ENCODE measurements around the gene ENTPD1.
"Not testable (repeated sequence)": the region's sequence is repeated elsewhere in the genome, so short reads cannot be mapped to it uniquely, and the experiment has no call there.

Gene ENTPD1

DNA sequence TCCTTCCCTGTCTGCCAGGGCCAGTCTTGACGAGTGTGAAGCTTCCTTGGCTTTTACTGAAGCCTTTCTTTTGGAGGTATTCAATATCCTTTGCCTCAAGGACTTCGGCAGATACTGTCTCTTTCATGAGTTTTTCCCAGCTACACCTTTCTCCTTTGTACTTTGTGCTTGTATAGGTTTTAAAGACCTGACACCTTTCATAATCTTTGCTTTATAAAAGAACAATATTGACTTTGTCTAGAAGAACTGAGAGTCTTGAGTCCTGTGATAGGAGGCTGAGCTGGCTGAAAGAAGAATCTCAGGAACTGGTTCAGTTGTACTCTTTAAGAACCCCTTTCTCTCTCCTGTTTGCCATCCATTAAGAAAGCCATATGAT, 110.5 kb downstream of the ENTPD1 start:
- DNase-seq (ENCODE audit: low read depth in 3 of 3), result no peak

DNA sequence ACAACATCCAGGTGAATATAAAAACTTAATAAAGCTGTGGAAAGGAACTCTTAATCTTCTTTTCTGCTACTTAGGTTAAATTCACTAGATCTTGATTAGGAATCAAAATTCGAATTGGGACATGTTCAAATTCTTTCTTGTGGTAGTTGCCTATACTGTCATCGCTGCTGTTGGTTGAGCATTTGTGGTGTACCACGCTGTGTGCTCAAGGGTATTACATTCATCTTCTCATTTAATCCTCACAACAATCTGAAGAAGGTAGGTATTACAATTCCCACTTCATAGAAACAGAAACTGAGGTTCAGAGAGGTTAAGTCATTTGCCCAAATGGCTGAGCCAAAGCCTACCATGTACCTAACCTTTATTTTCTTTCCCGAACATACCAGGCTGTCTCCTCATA, 111.9 kb downstream of the ENTPD1 start:
- no peak for DNase-seq (ENCODE audit: low read depth in 3 of 3)

DNA sequence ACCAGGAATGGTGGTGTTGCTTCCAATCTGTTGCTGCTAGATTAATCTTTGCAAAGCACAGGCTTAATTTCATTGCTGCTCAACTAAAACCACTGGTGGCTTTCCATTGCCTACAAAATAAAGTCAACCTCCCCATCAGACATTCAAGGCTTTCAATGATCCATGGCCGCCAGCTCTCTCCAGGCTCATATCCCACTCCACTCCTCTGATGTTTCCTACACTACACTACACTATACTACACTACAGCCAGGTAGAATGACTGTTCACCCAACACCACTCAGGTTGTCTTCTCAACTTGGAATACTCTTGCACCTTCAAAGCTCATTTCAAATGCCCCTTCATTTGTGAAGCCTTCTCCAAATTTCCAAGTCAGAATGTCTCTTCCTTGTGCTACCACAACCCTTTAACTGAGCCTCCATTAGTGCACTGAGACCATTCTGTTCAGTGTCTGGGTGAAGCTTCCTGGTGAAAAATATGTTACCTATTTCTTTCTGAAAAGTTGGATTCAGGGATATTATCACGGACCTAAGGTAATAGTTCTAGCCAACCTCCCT, 116.3 kb downstream of the ENTPD1 start:
- DNase-seq (ENCODE audit: low read depth in 3 of 3), result no peak

DNA sequence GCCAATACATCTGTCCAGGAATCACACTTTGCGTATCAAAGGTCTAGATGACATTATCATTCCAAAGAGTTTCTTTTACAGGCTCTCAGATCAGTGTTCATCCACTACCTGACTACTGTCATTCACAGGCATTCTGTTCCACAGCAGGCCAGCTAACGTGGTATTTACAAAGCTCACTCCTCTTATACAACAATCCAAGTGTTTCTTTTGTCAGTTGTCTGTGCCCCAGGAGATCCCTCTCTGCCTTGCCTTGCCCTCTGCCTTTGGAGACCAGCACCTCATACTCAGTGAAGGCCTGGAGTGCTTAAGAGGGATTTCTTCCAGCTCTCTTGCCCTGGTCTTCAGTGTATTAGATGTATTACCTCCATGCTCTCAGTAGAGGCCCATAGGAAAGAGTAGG, 117.2 kb downstream of the ENTPD1 start:
- DNase-seq (ENCODE audit: low read depth in 3 of 3), result no peak

DNA sequence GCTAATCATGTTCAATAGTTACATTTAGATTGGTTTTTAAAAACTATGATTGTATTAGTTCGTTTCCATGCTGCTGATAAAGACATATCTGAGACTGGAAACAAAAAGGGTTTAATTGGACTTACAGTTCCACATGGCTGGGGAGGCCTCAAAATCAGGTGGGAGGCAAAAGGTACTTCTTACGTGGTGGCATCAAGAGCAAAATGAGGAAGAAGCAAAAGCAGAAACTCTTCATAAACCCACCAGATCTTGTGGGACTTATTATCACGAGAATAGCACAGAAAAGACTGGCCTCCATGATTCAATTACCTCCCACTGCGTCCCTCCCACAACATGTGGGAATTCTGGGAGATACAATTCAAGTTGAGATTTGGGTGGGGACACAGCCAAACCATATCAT, 117.7 kb downstream of the ENTPD1 start:
- DNase-seq (ENCODE audit: low read depth in 3 of 3), result no peak

DNA sequence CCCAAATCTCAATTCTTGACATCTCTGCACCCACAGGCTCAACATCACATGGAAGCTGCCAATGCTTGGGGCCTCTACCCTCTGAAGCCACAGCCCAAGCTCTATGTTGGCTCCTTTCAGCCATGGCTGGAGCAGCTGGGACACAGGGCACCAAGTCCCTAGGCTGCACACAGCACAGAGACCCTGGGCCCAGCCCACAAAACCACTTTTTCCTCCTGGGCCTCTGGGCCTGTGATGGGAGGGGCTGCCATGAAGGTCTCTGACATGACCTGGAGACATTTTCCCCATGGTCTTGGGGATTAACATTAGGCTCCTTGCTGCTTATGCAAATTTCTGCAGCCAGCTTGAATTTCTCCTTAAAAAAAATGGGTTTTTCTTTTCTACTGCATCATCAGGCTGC, 118.8 kb downstream of the ENTPD1 start:
- not testable (repeated sequence) for DNase-seq (ENCODE audit: low read depth in 3 of 3)

DNA sequence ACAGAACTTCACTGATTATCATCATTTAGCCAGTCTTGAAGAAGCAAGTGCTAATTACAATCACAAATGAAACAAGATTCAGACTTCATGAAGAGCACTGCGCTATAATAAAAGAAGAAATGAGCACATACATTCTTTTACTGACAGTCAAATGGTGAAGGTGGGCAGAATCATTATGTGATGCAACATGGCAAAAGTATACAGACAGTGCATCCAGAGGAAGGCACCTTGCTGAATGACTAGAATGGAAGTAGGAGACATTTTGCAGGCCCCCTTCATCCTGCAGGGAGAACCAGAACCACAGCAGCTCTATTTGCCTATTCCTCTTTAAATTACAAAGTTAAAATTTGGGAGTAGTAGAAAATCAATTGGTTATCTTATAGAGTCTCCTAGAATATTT, 120.8 kb downstream of the ENTPD1 start:
- no peak for DNase-seq (ENCODE audit: low read depth in 3 of 3)

DNA sequence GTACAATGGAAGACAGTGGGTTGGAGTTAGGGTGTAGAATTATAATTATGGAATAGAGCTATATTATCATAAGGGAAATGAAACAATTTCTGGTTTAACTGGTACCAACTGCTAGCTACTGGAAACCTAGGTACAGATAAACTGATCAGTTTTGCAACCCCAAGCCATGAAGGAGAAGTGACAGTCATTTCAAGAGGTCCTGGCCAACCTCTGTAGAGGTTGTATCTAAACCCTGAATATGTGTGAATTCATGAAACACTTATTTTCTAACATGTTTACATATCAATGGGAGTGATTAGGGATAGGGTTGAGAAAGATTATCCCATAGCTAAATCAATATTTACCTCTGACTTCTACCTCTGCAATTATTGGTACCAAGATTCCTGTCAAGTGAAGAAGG, 121.9 kb downstream of the ENTPD1 start:
- DNase-seq (ENCODE audit: low read depth in 3 of 3), result no peak

DNA sequence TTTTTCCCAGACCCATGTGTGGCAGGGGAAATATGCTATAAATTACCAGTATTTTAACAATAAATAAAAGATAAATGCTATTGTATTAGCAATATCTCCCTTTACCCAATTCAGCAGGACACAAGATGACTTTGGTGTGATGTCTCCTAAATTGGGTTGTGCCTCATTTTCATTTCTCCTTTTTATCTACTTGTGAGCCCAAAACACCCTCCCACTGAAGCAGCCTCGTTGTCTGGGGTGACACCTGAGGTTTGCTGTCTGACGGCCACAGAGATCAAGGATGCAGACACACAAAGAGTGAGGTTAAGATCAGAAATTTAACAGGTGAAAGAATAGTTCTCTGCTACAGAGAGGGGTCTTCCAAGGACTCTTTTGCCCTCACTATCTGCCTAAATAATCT, 124.7 kb downstream of the ENTPD1 start:
- no peak for DNase-seq (ENCODE audit: low read depth in 3 of 3)

DNA sequence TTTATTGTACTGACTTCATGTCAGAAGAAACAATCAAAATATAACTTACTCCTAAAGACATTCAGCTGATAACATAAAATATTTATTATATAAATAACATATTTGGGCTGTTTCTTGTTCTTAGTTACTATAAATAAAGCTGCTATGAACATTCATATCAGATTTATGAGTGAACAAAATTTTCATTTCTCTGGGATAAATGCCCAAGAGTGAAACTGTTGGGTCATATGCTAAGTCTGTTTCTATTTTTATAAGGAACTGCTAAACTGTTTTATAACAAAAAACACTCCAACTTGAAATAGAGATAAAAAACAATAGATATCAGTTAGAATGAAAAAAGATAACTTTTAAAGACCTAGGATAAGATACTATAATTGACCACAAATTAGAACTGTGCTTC, 125.4 kb downstream of the ENTPD1 start:
- no peak for DNase-seq (ENCODE audit: low read depth in 3 of 3)

DNA sequence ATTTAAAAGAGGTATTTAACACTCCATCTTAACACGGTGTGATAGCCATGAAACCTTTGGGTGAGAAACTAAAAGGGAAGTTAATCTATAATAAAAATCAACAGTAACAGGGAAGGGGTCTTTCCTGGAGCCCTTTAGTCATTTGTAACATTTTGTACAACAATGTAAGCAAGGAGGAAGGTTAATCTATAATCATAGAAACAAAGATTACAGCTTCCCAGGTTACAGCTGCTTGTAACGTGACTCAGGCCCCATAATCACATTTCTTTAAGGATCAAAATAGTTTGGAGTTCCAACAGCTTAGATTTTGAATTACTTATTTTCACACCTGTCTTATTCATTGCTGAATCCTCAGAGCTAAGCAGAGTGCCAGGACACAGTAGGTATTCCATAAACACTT, 133.9 kb downstream of the ENTPD1 start:
- DNase-seq (ENCODE audit: low read depth in 3 of 3), result no peak

DNA sequence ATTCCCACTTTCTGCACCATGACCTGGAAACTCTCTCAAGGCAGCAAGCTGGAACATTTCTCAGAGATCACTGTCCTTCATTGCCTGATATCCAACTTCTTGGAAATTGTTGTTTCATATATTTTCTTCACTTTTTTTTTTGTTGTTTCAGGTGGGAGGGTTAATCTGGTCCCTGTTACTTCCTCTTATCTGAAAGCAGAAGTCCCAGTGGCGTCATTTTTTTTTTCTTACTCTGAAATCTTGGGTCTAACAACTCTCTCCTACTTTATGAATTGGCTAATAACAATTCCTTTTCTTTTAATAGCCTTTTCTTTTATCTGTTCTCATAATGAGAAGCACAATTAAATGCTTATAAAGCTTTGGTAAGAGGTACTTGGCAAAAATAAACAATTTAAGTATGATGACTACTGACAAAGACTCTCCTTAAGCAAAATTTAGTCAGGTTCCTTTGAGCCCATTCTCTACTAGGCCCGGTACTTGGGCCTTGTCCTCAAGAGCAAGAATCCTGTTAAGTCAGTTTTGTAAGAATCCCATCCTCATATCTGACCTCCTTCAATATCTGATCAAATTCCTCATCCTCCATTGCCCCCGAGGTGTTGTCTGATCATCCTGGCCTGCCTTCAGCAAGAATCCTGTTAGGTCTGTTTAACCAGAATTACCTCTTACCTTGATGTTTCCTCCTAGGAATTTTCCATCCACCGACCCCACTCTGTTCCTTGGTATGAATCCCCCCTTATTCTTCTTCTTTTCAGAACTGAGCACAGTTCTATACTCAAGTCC, 140.3 kb downstream of the ENTPD1 start:
- DNase-seq (ENCODE audit: low read depth in 3 of 3), result no peak

DNA sequence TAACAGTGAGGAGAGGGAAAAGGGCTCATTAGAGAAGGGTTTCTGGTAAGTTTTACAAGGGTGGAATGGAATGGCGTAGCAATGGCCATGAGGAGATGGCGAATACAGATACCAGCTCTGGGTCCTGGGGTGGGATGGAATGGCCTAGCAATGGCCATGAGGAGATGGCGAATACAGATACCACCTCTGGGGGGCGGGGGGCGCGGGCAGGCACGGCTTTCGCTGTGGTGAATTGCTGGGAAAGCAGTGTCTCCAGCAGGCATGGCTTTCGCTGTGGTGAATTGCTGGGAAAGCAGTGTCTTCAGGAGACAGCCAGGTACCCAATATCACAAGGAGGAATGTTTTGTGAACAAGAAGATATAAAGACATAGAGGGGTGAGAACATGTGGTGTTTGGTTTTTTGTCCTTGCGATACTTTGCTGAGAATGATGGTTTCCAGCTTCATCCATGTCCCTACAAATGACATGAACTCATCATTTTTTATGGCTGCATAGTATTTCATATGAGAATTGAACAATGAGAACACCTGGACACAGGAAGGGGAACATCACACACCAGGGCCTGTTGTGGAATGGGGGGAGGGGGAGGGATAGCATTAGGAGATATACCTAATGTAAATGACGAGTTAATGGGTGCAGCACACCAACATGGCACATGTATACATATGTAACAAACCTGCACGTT, 150.1 kb downstream of the ENTPD1 start:
- not testable (repeated sequence) for DNase-seq (ENCODE audit: low read depth in 3 of 3)

DNA sequence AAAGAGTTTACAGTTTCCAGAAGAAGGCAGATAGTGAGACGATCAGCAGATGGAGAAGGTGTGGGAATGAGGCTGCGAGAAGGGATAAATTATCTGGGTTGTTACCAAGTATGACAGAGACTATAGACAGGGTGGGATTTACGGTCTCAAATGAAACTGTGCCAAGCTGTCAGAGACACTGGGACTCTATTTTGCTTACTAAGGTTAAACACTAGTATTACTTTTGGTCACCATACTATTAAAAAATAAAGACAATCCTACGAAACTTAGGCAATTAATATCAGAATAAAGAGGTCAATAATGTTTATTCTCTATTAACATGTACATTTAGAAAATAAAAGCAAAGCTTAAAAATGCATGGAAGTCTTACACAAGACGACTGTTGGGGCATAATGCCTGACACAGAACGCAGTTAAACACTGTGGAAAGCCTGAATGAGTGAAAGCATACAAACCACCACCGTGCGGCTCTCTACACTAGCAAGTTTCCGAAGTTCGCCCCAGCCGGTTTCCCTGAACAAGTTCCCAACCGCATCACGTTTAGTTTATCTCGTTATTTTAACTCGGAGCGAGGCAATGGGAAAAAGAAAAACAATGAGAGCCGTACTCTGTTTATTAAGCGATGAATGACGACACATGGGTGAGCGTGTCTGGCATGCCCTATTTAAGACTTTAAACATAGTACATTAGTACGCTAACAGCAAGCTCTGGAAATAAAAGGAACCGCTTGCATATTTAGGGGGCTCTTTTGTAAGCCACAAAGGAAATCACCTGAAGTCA, 150.9 kb downstream of the ENTPD1 start:
- DNase-seq (ENCODE audit: low read depth in 3 of 3), result peak in 2 of 3 experiments; percentile 5 to 45

DNA sequence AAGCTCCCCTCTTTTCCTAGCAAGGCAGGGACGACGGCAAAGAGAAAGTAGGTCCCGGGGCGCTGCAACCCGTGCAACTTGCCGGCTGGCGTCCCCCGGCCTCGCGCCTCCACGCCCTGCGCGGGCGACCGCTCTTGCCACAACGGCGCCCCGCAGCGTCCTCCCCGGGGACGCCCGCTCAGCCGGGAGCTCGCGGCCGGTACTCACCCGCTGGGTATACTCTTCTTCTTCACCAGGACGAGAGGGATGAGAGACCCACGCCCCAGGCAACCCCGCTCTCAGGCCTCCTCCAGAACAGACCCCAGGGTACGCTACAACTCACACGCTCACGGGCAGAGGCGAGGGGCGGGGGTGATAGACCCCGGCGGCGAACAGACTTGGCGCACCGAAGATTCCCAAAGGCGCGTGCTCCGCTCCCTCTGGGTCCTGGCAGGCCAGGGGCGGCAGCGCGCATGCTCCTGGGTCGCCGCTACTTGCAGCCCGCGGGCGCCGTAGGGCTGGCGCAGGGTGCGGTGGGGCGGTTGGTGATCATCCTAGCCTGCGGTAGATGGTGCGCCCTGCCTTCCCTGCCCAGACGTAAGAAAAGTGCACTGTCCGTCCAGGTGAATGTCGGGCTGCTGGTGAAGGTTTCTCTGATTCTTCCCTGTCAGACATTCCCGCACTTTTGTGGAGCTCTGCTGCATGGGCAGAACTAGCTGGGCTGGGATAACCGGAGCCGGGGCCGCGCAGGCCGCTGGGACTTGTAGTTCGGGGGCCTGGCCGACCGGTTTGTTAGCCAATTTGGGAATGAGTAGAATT, 151.7 kb downstream of the ENTPD1 start, which contains the start of gene CC2D2B:
Gene CC2D2B (plus strand): TSS at position 520 of the 798 bp plus-strand sequence. CDS start 3,349 bp downstream, outside the sequence.
- DNase-seq (ENCODE audit: low read depth in 3 of 3), result peak; percentile 40 to 73 (median 59)

DNA sequence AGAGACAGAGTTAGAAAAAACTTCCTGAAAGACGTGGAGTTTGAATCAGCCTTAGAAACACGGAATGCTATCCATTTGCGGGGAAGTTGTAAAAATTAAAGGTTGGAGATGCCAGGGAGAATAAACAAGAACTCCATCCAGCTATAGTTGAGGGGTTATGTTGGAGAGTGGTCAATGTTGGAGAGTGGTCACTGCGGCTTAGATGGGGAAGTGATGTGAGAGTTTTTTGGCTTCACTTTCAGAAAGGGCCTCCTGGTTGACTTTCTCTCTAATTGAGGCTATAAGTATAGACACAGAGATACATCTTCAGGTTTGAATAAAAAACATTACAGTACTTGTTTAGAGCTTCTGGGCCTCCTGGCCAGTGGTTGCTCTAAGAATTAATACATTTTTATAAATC, 152.5 kb downstream of the ENTPD1 start:
- no peak for DNase-seq (ENCODE audit: low read depth in 3 of 3)

DNA sequence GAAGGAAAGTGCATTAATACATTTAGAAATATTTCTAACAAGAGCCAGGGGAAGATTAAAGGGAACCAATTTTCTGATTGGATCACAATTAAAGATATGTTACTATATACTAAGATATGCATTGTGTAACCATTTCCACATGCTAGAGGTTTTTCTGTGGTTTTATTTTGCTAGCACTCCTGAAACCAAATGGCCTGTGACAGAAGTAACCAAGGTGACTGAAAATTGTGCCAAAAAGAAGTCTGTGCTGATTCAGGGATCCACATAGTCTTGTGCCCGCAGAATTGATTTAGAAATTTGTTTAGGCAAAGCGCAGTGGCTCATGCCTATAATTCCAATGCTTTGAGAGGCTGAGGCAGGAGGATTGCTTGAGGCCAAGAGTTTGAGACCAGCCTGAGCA, 153.6 kb downstream of the ENTPD1 start:
- DNase-seq (ENCODE audit: low read depth in 3 of 3), result no peak

DNA sequence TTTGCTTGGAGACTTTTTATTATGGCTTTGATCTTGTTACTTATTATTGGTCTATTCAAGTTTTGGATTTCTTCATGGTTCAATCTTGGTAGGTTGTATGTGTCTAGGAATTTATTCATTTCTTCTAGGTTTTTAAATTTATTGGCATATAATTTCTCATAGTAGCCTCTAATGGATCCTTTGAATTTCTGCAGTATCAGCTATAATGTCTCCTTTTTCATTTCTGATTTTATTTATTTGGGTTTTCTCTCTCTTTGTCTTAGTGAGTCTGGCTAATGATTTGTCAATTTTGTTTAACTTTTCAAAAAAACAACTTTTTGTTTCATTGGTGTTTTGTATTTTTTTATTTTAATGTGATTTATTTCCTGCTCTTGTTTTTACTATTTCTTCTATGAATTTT, 160.1 kb downstream of the ENTPD1 start:
- not testable (repeated sequence) for DNase-seq (ENCODE audit: low read depth in 3 of 3)

Measured in stimulated activated CD4-positive, alpha-beta T cell treated with anti-CD3 and anti-CD28 coated beads, TNF-alpha, amount 100 ng/mL, for 24 hours (primary cell).